Gastroesophageal sphincter (tissue), 4 donors: ENCODE measurements around the gene ATXN7L3. TPM values are rescaled to one million over a fixed set of nuclear protein-coding genes. Genes with fewer than 3 reads are reported as not detected.
A peak's percentile ranks its signal among the peaks of the same experiment; 100 is the strongest.

ENCODE experiments used
- ATAC-seq: fragments of 150-250 bp; one replicate; pipeline ENCODE4 v1.9.1; 2016; ENCODE audit warnings: mild to moderate bottlenecking, moderate library complexity
- H3K27ac ChIP-seq, 4 donors: fragments of 200-600 bp; sonication (generic) in 3 of 4; 1 replicate in 3 of 4; 2 replicates in 1 of 4; pipeline ENCODE4 v1.5.1; 2016 to 2019
- H3K27me3 ChIP-seq: fragments of 200-600 bp; sonication (generic); one replicate; pipeline ENCODE4 v1.5.1; 2019
- H3K36me3 ChIP-seq, 2 donors: fragments of 200-600 bp; sonication (generic); one replicate each; pipeline ENCODE4 v1.5.1; 2019; ENCODE audit warnings: control low read depth in 1 of 2
- H3K4me1 ChIP-seq, 3 donors: fragments of 200-600 bp; sonication (generic); 1 replicate in 2 of 3; 2 replicates in 1 of 3; pipeline ENCODE4 v1.5.1; 2016 to 2019; ENCODE audit warnings: control low read depth in 2 of 3
- H3K4me3 ChIP-seq, 2 donors: fragments of 200-600 bp; sonication (generic); one replicate each; pipeline ENCODE4 v1.5.1; 2019; ENCODE audit warnings: mild to moderate bottlenecking in 1 of 2, moderate library complexity in 1 of 2
- H3K9me3 ChIP-seq, 3 donors: fragments of 200-600 bp; sonication (generic); one replicate each; pipeline ENCODE4 v1.5.1; 2017 to 2019; ENCODE audit warnings: control low read depth in 2 of 3
- CTCF ChIP-seq, 4 experiments: fragments of 200-600 bp in 2 of 4; fragments of 450-650 bp in 2 of 4; sonication (generic) in 1 of 4; IDR thresholded peaks; one replicate each; pipeline ENCODE4 v1.5.1; 2017 to 2019; ENCODE audit warnings: antibody characterized with exemption in 4 of 4, mild to moderate bottlenecking in 2 of 4, moderate library complexity in 2 of 4
- EP300 ChIP-seq: sonication (generic); formaldehyde crosslinking; IDR thresholded peaks from one replicate; pipeline ENCODE4 v1.6.1; 2017; ENCODE audit warnings: antibody characterized with exemption, mild to moderate bottlenecking
- POLR2A ChIP-seq, 2 donors: fragments of 450-650 bp; IDR thresholded peaks; one replicate each; pipeline ENCODE4 v1.6.1; 2017; ENCODE audit warnings: antibody characterized with exemption in 2 of 2, mild to moderate bottlenecking in 2 of 2, moderate library complexity in 1 of 2
- POLR2AphosphoS5 ChIP-seq: sonication (generic); formaldehyde crosslinking; IDR thresholded peaks from one replicate; pipeline ENCODE4 v1.6.1; 2017; ENCODE audit warnings: antibody characterized with exemption
- WGBS, 2 donors: methylation state at CpG; one replicate each; pipeline ENCODE4 v1.1.5; 2018; ENCODE audit warnings: low coverage in 1 of 2; 5-methylcytosine and 5-hydroxymethylcytosine counted together
- total RNA-seq, 4 donors: library from RNA; depleted of rRNA; stranded (reverse); fragments of >200 nt; gene quantifications; one replicate each; pipeline ENCODE4 v1.1.0, GENCODE V29; 2016

Gene ATXN7L3
- total RNA-seq, 4 donors from 2014 or later = 33.2 to 63.0 (median 49.0) TPM

DNA sequence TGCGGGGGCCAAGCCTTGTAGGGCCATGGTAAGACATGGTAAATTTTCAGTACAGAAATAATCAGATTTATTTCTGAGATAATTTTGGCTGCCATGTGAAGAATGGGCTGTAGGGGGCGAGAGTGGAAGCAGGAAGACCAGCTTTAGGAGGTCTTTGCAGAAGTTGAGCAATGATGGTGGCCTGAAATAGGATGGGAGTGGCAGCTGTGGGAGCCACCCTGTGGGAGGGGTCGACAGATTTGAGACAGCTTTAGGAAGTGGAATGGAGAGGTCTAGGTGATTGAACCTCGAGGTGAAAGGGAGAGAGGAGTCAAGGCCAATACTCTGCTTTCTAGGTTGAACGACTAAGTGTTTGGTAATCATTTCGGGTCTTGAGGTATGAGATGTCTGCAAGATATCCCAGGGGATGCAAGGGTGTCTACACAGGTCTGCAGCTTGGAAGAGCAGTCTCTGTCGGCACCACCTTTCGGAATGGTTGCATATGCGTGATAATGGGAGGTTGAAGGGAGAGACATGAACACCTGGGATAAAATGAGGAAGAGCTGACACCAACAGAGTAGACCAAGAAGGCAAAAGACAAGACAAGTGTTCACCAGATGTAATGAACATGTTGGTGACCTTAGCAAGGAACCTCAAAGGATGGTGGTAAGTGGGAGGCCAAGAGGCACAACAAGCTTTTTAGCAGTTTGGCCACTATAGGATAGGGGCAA is 4.2 kb upstream of the ATXN7L3 start:
- H3K4me1 ChIP-seq = peaks cover 0 to 29% (median 0%) of the 10 kb centered on the region in 3 donors
- 43 to 50% methylated on average over 8 to 9 of the region's 9 CpGs for WGBS, 2 donors
- ATAC-seq = no peak
- H3K27ac ChIP-seq = no peak overlapping the region
- no peaks in the 10 kb centered on the region for H3K9me3 ChIP-seq
- no peak overlapping the region for H3K4me3 ChIP-seq
- H3K27me3 ChIP-seq = no peaks in the 10 kb centered on the region
- H3K36me3 ChIP-seq = peaks cover 0 to 26% of the 10 kb centered on the region in 2 donors
- TF ChIP-seq POLR2AphosphoS5 (no peak), CTCF (IDR thresholded peaks at IDR 0.05) (peak in 3 of 4 experiments; percentile 38 to 59 (median 54))

DNA sequence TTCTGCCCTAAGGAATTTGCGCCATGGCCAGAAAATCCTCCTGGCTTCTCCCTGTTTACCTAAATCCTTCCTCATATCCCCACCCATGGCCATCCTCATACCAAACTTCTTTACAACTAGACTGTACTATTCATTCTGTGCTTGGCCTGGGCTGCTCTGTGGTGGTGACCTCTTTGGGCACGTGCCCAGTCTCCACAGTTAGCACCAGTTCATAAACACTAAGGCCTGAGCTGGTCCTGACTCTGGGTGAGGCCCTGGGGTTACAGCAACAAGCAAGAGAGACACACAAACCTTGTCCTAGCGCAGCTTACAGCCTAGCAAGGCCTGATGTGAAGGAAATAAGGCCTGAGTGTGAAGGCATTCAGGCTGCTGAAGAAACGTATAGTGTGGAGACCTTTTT is 3.1 kb upstream of the ATXN7L3 start:
- H3K4me1 ChIP-seq = peaks cover 0 to 40% (median 7%) of the 10 kb centered on the region in 3 donors
- 71 to 90% methylated on average over 2 to 4 of the region's 4 CpGs for WGBS, 2 donors
- no peaks in the 10 kb centered on the region for H3K27me3 ChIP-seq
- H3K27ac ChIP-seq = no peak overlapping the region
- peaks cover 0 to 14% of the 10 kb centered on the region in 2 donors for H3K36me3 ChIP-seq
- no peaks in the 10 kb centered on the region for H3K9me3 ChIP-seq
- no peak for TF ChIP-seq POLR2A (IDR thresholded peaks at IDR 0.05)
- no peak for TF ChIP-seq EP300
- TF ChIP-seq CTCF (IDR thresholded peaks at IDR 0.05) = no peak
- TF ChIP-seq POLR2AphosphoS5 = no peak
- ATAC-seq = no peak
- H3K4me3 ChIP-seq = no peak overlapping the region

DNA sequence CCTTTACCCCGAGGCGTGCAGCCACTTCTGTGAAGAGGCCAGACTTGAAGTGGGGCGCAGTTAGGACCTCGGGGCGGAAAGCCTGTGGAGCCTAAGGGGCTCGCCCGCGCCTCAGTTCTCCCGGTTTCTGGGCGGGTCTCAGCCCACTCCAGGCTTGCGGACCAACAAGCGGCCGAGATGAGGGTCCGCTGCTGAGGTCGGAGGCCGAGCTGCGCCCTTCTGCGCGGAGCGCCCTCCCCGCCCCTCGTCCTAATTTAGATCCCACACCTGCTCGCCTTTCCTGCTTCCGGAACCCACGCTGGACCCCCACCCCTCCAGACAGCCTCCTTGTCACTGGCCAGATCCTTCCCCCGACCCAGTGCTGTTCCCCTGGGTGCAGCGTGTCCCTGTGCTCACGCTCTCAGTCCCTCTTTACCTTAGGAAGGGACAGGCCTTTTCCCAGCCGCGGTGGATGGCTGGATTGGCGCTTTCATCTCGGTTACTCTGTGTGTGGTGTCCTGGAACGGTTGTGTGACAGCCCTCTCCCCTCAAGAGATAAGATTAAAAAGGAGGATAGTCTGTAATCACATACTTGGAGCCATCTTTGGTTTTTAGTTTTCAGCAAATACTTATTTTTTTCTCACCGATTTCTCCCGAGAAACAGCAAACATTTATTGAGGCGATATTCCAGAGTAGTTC is 933 bp upstream of the ATXN7L3 start:
- Histone ChIP-seq H3K36me3 (peaks cover 0 to 21% of the 10 kb centered on the region in 2 donors), H3K27me3 (no peaks in the 10 kb centered on the region), H3K9me3 (no peaks in the 10 kb centered on the region), H3K4me3 (peak overlapping the region; percentile 45 to 97), H3K27ac (peak overlapping the region; percentile 81 to 99 (median 96)), H3K4me1 (peaks cover 0 to 43% (median 13%) of the 10 kb centered on the region in 3 donors)
- peak in 1 of 2 donors; percentile 23 for TF ChIP-seq POLR2A (IDR thresholded peaks at IDR 0.05)
- TF ChIP-seq EP300 = no peak
- 6 to 14% methylated on average over 13 to 16 of the region's 36 CpGs for WGBS, 2 donors
- no peak for ATAC-seq

GRCh38 chr17:44198721-44199552 is 747 bp downstream of the ATXN7L3 start:
- peak overlapping the region; percentile 70 to 97 for H3K4me3 ChIP-seq
- peaks cover 0 to 37% (median 13%) of the 10 kb centered on the region in 3 donors for H3K4me1 ChIP-seq
- H3K9me3 ChIP-seq = no peaks in the 10 kb centered on the region
- peak in 1 of 2 donors; percentile 34 for TF ChIP-seq POLR2A (IDR thresholded peaks at IDR 0.05)
- no peak for TF ChIP-seq EP300
- peak; percentile 14 for ATAC-seq
- H3K27ac ChIP-seq = peak overlapping the region; percentile 80 to 99 (median 96)
- WGBS, 2 donors = 0% methylated on average over 6 of the region's 68 CpGs; no CpG with 5 or more reads in 1 of the 2 donors
- H3K27me3 ChIP-seq = no peaks in the 10 kb centered on the region
- peaks cover 0 to 37% of the 10 kb centered on the region in 2 donors for H3K36me3 ChIP-seq

GRCh38 chr17:44197980-44198720 is 1.5 kb downstream of the ATXN7L3 start:
- peaks cover 0 to 29% (median 13%) of the 10 kb centered on the region in 3 donors for H3K4me1 ChIP-seq
- H3K27me3 ChIP-seq = no peaks in the 10 kb centered on the region
- H3K36me3 ChIP-seq = peaks cover 0 to 45% of the 10 kb centered on the region in 2 donors
- H3K27ac ChIP-seq = peak overlapping the region; percentile 80 to 99 (median 96)
- TF ChIP-seq POLR2A (IDR thresholded peaks at IDR 0.05) (peak in 1 of 2 donors; percentile 27), CTCF (IDR thresholded peaks at IDR 0.05) (peak in 1 of 4 experiments; percentile 8), EP300 (no peak), POLR2AphosphoS5 (no peak)
- no peaks in the 10 kb centered on the region for H3K9me3 ChIP-seq
- H3K4me3 ChIP-seq = peak overlapping the region; percentile 70 to 97
- no peak for ATAC-seq
- WGBS, 2 donors = 25 to 39% methylated on average over 2 to 8 of the region's 11 CpGs
